Breast epithelium (tissue), 4 donors: ENCODE measurements around the gene CFTR. TPM values are rescaled to one million over a fixed set of nuclear protein-coding genes. Genes with fewer than 3 reads are reported as not detected.

Experiments
- DNase-seq, 2 donors: peaks; one replicate each; pipeline ENCODE4 v3.0.0-alpha.2; 2019; ENCODE audit warnings: low spot score in 2 of 2
- H3K27ac ChIP-seq, 2 donors: fragments of 200-600 bp; sonication (generic) in 1 of 2; one replicate each; pipeline ENCODE4 v1.5.1; 2016 to 2019; ENCODE audit warnings: mild to moderate bottlenecking in 1 of 2
- H3K27me3 ChIP-seq, 2 donors: fragments of 200-600 bp; sonication (generic) in 1 of 2; one replicate each; pipeline versions ENCODE4 v1.5.1 to v1.6.0; 2017 to 2019; ENCODE audit warnings: control low read depth in 1 of 2, mild to moderate bottlenecking in 1 of 2
- H3K36me3 ChIP-seq: fragments of 200-600 bp; one replicate; pipeline ENCODE4 v1.5.1; 2019
- H3K4me1 ChIP-seq, 2 donors: fragments of 200-600 bp; sonication (generic); one replicate each; pipeline ENCODE4 v1.5.1; 2016 to 2019; ENCODE audit warnings: control low read depth in 1 of 2
- H3K4me3 ChIP-seq, 3 donors: fragments of 200-600 bp; sonication (generic); 1 replicate in 2 of 3; 2 replicates in 1 of 3; pipeline ENCODE4 v1.5.1; 2016 to 2019; ENCODE audit warnings: mild to moderate bottlenecking in 3 of 3, moderate library complexity in 2 of 3
- H3K9me3 ChIP-seq, 2 donors: fragments of 200-600 bp; sonication (generic) in 1 of 2; one replicate each; pipeline ENCODE4 v1.5.1; 2016 to 2019; ENCODE audit warnings: control low read depth in 1 of 2
- POLR2A ChIP-seq: fragments of 450-650 bp; IDR thresholded peaks from one replicate; pipeline ENCODE4 v1.6.1; 2016; ENCODE audit warnings: antibody characterized with exemption, mild to moderate bottlenecking, moderate library complexity
- POLR2AphosphoS5 ChIP-seq, 3 donors: sonication (generic); formaldehyde crosslinking; IDR thresholded peaks; one replicate each; pipeline ENCODE4 v1.6.1; 2017; ENCODE audit warnings: antibody characterized with exemption in 3 of 3
- intact Hi-C: fragments of 100-400 bp; cut with DNase I; formaldehyde crosslinking; loops from one replicate; pipeline ENCODE4 v1.15.1; 2023; ENCODE audit warnings: low total_unique reads
- total RNA-seq, 3 donors: library from RNA; depleted of rRNA; stranded (reverse); fragments of >200 nt; gene quantifications; one replicate each; pipeline ENCODE4 v1.1.0, GENCODE V29; 2016
- TF ChIP-seq, protein P1 (sequence below), 3 donors: fragments of 450-650 bp; IDR thresholded peaks; one replicate each; pipeline ENCODE4 v1.5.1; 2016 to 2017; ENCODE audit warnings: antibody characterized with exemption in 3 of 3, mild to moderate bottlenecking in 3 of 3, moderate library complexity in 3 of 3

Gene CFTR
- total RNA-seq, 3 donors from 2014 or later, result 1.3 to 16.4 TPM; not detected in 1

DNA sequence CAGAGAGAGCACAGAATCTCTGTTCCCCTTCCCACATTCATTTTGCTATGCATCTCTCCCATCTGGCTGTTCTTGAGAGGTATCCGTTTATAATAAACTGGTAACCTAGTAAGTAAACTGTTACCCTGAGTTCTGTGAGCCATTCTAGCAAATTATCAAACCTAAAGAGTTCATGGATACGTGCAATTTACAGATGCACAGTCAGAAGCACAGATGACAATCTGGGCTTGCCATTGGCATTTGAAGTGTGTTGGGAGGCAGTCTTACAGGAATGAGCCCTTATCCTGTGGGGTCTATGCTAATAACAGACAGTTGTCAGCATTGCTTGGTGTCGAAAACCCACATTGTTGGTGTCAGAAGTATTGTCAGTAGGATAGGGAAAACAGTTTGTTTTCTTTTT is 151.8 kb downstream of the CFTR start:
- Histone ChIP-seq H3K4me3 (no peak overlapping the region), H3K27me3 (no peaks in the 10 kb centered on the region), H3K4me1 (no peaks in the 10 kb centered on the region), H3K9me3 (no peaks in the 10 kb centered on the region), H3K36me3 (no peaks in the 10 kb centered on the region), H3K27ac (no peak overlapping the region)
- no peak for DNase-seq
- TF ChIP-seq POLR2AphosphoS5 (IDR thresholded peaks at IDR 0.05) (no peak), POLR2A (no peak)
- TF ChIP-seq, protein P1, sequence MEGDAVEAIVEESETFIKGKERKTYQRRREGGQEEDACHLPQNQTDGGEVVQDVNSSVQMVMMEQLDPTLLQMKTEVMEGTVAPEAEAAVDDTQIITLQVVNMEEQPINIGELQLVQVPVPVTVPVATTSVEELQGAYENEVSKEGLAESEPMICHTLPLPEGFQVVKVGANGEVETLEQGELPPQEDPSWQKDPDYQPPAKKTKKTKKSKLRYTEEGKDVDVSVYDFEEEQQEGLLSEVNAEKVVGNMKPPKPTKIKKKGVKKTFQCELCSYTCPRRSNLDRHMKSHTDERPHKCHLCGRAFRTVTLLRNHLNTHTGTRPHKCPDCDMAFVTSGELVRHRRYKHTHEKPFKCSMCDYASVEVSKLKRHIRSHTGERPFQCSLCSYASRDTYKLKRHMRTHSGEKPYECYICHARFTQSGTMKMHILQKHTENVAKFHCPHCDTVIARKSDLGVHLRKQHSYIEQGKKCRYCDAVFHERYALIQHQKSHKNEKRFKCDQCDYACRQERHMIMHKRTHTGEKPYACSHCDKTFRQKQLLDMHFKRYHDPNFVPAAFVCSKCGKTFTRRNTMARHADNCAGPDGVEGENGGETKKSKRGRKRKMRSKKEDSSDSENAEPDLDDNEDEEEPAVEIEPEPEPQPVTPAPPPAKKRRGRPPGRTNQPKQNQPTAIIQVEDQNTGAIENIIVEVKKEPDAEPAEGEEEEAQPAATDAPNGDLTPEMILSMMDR (IDR thresholded peaks at IDR 0.05), result no peak
- intact Hi-C loops, result no loop called here

DNA sequence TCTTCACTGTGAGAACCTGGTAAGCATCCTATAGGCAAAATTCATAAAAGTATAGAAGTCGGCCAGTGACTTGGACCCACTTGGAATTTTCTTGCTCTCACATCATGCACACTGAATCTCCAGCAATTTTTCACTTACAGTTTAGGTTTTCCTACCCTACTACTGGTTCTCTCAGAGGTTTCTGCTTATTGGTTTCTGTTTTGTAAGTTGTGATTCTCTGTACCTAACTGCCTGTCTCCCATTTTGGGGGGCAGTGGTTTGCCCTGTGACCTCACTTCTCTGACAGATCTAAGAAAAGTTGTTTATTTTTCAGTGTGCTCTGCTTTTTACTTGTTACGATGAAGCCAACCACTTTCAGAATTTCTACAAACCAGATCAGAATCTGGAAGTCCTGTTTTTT is 158.1 kb downstream of the CFTR start:
- no peak for DNase-seq
- intact Hi-C loops, result no loop called here
- no peaks in the 10 kb centered on the region for H3K4me1 ChIP-seq
- no peaks in the 10 kb centered on the region for H3K9me3 ChIP-seq
- TF ChIP-seq POLR2A, result no peak
- TF ChIP-seq, protein P1 (IDR thresholded peaks at IDR 0.05), result no peak
- no peak for TF ChIP-seq POLR2AphosphoS5 (IDR thresholded peaks at IDR 0.05)
- H3K27me3 ChIP-seq, result no peaks in the 10 kb centered on the region
- no peak overlapping the region for H3K4me3 ChIP-seq
- no peaks in the 10 kb centered on the region for H3K36me3 ChIP-seq
- no peak overlapping the region for H3K27ac ChIP-seq

DNA sequence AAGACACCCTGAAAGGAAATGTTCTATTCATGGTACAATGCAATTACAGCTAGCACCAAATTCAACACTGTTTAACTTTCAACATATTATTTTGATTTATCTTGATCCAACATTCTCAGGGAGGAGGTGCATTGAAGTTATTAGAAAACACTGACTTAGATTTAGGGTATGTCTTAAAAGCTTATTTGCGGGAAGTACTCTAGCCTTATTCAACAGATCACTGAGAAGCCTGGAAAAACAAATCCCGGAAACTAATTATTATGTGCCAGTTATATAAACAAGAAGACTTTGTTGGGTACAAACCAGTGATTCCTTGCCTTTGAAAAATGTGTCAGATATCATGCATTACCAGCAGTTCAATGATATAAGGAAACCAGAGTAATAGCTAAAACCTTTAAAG is 160.1 kb downstream of the CFTR start:
- H3K4me1 ChIP-seq, result no peaks in the 10 kb centered on the region
- no peak overlapping the region for H3K27ac ChIP-seq
- intact Hi-C loops, result no loop called here
- no peaks in the 10 kb centered on the region for H3K27me3 ChIP-seq
- DNase-seq, result no peak
- no peaks in the 10 kb centered on the region for H3K36me3 ChIP-seq
- no peak overlapping the region for H3K4me3 ChIP-seq
- TF ChIP-seq POLR2AphosphoS5 (IDR thresholded peaks at IDR 0.05) (no peak), POLR2A (no peak)
- TF ChIP-seq, protein P1 (IDR thresholded peaks at IDR 0.05), result no peak
- H3K9me3 ChIP-seq, result no peaks in the 10 kb centered on the region

DNA sequence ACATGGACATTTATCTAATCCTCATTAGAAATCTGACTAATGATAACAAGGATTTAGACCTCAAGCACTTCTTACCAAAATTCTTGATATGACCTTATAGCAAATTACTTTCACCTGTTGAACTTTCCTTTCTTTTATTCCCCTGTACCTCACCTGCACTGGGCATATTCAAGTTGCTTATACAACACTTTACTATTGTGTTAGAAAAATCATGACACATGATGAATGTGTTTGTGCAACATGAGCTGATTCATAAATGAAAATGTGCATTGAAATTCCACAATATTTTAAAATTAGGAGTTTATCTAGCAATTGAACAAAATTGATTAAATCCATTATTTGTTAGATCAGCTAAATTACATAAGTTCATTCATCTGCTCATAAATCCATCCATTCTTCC is 160.6 kb downstream of the CFTR start:
- no peak for DNase-seq
- Histone ChIP-seq H3K36me3 (no peaks in the 10 kb centered on the region), H3K27ac (no peak overlapping the region), H3K4me1 (no peaks in the 10 kb centered on the region), H3K9me3 (no peaks in the 10 kb centered on the region), H3K4me3 (no peak overlapping the region), H3K27me3 (no peaks in the 10 kb centered on the region)
- intact Hi-C loops, result no loop called here
- no peak for TF ChIP-seq POLR2A
- TF ChIP-seq, protein P1 (IDR thresholded peaks at IDR 0.05), result no peak
- no peak for TF ChIP-seq POLR2AphosphoS5 (IDR thresholded peaks at IDR 0.05)

DNA sequence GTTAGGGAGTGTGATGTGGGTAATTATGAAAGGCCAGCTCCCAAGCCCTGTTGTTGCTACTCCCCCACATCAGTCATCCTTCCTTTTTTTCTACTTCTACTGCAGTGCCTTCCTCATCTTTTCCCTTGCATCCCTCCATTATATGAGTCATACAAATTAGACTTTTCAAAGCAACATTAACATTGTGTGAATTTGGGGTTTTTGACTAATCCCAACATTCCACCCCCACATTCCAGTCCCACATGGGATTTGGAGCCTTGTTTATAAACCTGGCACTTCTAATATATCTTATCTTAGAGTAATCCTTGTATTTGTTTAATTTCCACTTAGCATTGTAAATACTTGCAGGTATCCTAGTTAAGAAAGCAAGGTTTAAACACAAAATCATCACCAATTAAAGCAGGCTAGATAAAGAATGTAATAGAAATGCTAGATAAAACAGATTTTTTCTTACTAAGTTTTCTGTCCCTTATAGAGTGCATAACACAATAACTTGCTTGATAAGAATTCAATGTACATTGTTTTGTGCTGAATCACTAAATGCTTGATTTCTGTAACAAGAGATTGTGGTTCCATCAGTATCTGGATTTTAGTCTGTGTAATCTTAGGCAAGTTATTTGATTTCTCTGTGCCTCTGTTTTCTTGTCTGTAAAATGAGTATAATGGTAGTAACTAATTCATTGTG is 165.8 kb downstream of the CFTR start:
- TF ChIP-seq POLR2AphosphoS5 (IDR thresholded peaks at IDR 0.05), result no peak
- TF ChIP-seq POLR2A, result no peak
- TF ChIP-seq, protein P1 (IDR thresholded peaks at IDR 0.05), result no peak
- intact Hi-C loops, result no loop called here
- Histone ChIP-seq H3K36me3 (no peaks in the 10 kb centered on the region), H3K27me3 (no peaks in the 10 kb centered on the region), H3K4me3 (no peak overlapping the region), H3K9me3 (no peaks in the 10 kb centered on the region), H3K4me1 (no peaks in the 10 kb centered on the region), H3K27ac (peak overlapping the region in 1 of 2 donors; percentile 34)
- DNase-seq, result no peak
